Activated CD8-positive, alpha-beta memory T cell treated with anti-CD3 and anti-CD28 coated beads, Interleukin-2, amount 50 U/mL, for 1 hour (primary cell): ENCODE data around the gene STOX1.
"Not testable (repeated sequence)": the region's sequence is repeated elsewhere in the genome, so short reads cannot be mapped to it uniquely, and the experiment has no call there.

Experiments used
- DNase-seq: peaks from one replicate; pipeline ENCODE4 v3.0.0-alpha.2; 2020; ENCODE audit errors: extremely low read depth

Gene STOX1

DNA sequence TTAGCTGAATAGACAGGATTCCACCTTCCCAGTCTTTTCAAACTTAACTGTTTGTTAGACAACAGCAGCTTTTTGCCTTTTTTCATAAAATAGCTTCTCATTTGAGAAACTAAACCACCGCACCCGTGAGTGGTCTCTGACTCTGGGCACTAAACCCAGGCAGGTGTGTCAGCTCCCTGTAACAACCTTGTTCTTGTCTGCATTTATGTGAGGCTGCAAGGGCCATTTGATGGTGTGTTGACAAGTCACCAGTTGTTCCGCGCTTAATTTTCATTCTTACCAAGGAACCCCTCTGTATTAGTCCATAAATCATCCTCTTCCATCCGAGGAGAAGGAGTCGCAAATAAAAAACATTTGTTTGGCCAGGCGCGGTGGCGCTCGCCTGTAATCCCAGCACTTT lies 1.5 kb downstream of the STOX1 start:
- no peak for DNase-seq

DNA sequence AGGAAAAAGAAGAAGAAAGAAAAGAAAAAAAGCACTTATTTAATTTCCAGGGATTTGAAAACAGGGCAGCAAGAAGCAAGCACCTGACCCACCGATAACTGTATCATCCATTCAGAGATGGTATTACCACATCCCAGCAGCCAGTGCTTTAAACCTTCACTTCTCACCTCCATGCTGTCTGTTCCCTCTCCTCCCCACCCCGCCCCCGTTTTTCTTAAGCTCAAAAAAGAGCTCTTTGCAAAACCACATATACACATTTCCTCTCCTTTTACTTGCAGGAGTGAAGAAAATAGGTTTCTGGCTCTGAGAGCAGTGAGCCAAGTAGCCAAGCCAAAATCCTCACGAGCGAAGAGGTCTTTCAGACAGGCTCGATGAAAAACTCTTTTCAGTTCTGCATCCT lies 2.2 kb downstream of the STOX1 start:
- no peak for DNase-seq

DNA sequence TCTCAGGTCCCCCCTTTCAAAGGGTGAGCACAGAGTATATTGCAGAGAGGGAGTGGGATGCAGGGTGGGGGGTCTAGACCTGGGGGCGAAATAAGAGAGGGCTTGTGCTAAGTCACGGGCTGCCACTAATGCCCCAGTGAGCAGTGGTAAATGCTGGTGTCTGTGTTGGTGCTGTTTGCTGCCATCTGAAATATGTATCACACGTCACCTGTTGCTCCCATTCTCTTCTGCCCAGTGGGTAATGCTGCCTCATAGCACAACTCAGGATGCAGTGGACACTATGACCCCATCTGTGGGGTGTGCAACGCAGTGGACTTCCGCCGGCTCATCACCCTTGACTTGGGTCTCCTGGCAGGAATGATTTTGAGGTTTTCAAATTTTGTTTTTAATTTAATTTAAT lies 2.6 kb downstream of the STOX1 start:
- DNase-seq = no peak

DNA sequence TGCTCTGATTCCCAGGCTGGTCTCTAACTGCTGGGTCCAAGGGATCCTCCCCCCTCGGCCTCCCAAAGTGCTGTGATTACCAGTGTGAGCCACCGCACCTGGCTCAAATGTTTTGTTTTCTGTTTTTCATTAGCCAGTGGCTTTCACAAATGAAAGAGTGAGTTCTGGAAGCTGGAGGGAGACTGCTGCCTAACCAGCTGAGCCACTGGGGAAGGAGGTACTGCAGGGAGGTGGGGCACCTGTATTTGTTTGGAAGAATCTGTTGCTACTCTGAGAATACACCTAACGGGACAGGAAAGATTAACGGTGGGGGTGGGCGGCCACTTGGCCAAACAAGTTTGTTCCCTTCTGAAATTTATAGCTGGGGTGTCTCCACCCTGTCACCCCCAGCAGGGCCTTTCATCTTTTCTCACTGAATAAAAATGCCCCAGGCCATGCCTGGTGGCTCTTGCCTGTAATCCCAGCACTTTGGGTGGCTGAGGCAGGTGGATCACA lies 4.7 kb downstream of the STOX1 start:
- DNase-seq = no peak

DNA sequence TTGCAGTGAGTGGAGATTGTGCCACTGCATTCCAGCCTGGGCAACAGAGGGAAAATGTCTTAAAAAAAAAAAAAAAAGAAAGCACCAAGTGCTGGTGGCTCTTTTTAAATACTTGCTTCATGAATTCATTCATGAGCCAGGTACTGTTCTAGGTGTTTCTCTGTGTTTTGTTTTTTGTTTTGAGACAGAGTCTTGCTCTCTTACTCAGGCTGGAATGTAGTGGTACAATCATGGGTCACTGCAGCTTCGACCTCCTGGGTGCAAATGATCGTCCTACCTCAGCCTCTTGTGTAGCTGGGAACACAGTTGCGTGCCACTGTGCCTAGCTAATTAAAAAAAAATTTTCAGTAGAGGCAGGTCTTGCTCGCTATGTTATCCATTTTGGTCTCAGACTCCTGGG lies 5.3 kb downstream of the STOX1 start:
- no peak for DNase-seq

DNA sequence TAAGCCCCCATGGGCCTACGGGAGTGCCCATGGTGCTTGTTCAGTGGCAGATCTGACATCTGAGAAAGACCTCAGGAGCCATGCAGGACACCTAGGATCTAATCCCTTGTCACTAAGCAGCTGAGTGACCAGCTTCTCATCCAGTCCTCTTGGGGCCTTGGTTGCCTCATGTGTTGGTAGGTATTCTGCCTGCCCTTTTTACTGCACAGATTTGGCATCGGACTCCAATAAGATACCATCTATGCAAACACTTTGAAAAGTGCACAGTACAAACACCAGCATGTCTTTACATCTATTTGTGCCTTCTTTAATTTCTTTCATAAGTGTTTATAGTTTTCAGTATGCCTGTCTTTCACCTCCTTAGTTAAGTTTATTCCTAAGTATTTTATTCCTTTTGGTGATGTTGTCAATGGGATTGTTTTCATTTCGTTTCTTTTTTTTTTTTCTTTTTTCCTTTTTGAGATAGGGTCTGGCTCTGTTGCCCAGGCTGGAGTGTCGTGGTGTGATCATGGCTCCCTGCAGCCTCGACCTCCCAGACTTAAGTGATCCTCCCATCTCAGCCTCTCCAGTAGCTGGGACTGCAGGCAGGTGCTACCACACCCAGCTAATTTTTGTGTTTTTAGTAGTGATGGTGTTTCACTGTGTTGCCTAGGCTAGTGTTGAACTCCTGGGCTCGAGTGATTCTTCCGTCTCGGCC lies 10.4 kb downstream of the STOX1 start:
- no peak for DNase-seq

DNA sequence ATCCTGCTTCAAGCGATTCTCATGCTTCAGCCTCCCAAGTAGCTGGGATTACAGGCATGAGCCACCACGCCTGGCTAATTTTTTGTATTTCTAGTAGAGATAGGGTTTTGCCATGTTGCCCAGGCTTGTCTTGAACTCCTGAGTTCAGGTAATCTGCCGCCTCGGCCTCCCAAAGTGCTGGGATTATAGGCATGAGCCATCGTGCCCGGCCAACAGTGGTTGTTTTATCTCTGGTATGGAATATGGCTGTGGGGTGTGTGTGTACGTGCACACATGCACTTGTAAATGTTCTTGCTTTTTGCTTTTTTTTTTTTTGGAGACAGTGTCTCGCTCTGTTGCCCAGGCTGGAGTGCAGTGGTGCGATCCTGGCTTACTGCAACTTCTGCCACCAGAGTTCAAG lies 13.3 kb downstream of the STOX1 start:
- DNase-seq = not testable (repeated sequence)

DNA sequence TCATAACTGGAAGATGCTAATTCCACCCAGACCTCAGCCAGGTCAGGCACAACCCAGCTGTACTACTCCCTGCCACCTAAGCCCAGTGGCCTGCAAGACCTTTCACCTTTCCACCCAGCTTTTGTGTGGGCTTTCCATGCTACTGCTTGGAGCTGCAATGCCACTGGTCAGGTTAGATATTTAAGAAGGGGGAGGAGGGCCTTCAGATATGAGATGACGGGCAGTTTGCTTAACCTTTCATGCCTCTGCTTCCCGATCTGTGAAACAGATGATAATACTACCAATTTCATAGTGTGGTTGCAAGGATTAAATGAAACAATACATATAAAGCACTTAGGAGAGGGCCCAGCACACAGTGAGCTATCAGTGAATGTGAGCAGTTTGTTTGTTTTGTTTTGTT lies 20.9 kb downstream of the STOX1 start:
- DNase-seq = no peak

DNA sequence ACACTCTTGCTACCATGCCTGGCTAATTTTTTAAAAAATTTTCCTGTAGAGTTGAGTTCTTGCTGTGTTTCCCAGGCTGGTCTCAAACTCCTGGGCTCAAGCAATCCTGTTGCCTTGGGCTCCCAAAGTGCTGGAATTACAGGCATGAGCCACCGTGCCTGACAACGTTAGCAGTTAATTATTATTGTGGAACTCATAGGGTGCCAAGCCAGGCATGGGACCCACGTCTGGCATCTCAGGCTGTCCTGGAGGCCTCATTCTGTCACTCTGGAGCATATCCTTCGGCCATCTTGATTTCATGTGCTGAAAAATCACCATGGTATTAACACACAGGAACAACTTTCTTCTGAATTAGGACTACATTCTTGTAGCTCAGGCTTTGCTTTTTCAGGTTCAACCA lies 21.5 kb downstream of the STOX1 start:
- DNase-seq = no peak

DNA sequence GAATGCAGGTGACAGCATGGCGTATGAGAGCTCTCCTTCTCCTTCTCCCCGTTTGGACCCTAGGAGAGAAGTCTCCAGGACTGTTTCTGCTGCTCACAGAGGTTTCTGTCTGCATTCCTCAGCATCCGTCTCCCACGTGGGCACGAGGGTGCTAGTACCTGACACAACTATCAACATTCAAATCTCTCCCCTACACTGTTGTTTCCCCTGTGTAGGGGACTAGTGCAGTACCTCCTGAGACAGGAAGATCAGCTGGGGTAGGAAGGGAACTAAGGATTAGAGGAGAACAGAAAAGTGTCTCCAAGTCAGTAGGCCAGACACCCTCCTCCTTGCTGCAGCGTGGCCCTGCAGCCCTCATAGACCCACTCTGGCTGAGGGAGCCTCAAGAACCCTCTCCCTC lies 29.0 kb downstream of the STOX1 start:
- no peak for DNase-seq

DNA sequence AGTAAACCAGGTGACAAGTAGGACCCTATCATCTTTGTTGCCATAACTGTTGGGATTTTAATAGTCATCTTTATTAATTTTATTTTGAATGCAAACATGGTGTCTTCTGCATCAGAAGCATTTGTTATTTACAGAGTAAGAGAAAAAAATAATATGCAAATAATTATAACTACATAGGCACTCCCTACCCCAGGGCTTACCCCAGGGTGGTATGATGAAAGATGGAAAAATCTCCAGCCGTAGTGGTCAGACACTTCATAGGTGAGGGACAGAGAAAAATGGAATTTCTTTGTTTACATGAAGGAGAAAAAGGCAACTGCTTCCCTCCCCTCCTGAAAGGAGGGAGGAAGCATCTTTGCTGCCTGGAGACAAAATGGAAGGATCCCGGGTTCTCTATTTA lies 29.7 kb downstream of the STOX1 start:
- DNase-seq = no peak

DNA sequence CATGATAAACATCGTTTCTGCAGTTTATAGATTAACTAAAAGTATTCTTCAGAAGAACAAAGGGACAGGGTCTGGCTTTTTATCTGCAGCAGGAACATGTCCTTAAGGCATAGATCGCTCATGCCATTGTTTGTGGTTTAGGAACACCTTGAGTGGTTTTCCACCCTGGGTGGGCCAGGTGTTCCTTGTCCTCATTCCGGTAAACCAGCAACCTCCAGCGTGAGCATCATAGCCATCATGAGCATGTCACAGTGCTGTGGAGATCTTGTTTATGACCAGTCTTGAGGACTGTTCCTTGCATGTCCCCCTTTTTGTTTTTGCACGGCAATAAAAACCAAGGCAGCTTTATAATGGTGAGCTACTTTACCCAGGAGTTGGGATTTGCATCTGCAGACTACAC lies 33.9 kb downstream of the STOX1 start:
- no peak for DNase-seq

DNA sequence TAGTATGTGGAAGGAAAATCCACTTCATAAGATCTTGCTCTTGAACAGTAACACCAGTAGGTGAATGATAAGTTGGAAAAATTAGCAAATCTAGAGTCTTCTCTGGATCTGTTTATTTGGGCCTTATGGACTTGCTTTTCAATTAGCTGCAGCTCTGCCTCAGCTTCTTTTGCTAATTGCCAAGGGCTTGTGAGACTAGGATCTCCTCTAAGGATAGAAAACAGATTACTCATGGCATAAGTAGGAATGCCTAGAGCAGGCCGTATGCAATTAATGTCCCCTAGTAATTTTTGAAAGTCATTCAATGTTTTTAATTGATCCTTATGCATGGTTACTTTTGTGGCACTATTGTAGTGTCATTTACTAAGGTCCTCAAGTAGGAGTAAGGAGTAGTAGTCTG lies 37.3 kb downstream of the STOX1 start:
- no peak for DNase-seq

DNA sequence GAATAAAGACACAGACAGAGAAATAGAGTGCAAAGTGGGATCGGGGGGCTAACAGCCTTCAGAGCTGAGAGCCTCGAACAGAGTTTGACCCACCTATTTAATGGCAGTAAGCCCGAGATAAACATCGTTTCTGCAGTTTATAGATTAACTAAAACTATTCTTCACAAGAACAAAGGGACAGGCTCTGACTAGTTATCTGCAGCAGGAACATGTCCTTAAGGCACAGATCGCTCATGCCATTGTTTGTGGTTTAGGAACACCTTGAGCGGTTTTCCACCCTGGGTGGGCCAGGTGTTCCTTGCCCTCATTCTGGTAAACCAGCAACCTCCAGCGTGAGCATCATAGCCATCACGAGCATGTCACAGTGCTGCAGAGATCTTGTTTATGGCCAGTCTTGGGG lies 40.8 kb downstream of the STOX1 start:
- not testable (repeated sequence) for DNase-seq

DNA sequence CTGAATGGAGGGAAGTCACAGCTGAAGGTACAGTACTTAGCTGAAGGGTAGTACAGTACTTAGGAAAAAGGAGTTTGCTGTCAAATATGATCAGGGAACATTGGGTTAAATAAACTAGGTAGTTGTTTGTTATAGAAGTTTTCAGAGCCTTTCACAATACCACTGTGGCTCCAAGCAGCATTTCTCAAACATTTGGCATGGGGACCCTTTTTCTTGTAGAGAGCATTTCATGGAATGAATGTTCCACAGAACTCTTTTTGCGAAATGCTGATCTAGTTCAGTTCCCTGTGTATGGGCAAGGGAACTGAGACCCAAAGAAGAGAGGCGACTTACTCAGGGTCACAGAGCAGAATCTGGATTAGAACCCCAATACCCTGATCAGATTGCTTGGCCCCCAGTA lies 42.3 kb downstream of the STOX1 start:
- no peak for DNase-seq

DNA sequence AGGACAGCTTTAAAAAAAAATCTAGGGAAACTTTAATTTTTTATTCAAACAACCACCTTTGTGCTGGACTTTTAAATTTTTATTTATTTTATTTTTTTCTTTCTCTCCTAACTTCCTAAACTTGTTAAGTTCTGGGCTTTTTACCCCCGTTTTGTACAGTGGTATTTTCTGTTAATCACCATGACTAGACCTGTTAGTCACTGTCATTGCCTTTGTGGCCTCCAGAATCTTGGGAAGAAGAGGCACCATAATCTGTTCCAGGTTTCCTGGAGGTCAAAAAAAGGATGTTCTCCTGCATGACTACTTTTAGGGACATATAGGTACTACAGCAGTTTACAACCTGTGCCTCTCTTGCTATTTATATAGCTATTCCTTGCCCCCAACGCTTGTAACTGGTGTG lies 42.7 kb downstream of the STOX1 start:
- no peak for DNase-seq

DNA sequence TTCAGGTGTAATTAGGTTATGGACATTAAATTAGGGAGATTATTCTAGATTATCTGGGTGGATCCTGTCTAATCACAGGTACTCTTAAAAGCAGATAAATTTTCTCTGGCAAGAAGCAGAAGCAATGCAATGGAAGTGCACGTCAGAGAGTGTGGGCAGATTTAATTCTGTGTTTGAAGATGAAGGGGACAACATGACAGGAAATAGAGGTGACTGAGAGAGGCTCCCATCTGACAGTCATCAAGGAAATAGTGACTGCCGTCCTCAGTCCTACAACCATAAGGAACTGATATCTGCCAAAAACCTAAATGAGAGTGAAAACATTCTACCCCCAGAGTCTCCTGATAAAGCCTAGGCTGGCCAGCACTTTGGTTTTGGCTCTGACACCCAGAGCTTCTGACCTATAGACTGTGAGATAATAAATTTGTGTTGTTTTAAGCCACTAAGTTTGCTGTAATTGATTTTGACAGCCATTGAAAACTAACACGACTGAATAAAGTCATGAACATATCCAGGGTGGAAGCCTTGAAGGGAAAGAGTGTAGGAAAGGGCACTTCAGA lies 43.3 kb downstream of the STOX1 start:
- no peak for DNase-seq

DNA sequence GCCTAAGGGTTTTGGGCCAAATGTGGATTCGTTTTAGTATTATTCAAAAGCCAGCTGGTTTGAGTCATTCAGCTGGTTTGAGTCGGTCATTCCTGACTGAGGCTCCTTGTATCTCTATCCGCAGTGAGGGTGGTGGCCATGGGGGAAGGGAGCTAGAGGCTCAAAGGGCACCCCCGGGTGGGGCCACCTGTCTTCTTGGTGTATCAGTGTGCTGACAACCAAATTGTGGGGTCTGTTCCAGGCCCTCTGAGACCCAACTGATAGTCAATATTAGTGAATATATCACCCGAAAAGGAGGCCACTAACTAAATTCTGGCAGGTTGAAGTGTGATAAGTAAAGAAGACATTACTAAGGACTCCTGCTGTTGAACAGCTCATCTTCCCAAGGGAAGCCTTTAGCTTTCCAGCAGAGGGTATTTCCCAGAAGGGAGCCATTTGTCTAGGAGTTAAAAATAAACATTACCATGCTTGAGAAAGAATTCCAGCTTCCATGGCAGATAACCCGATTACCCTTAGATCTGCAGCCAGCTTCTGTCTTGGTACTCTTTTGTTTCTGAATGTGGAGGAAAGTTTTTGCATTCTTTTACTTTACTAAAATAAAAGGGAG lies 43.9 kb downstream of the STOX1 start:
- DNase-seq = no peak

DNA sequence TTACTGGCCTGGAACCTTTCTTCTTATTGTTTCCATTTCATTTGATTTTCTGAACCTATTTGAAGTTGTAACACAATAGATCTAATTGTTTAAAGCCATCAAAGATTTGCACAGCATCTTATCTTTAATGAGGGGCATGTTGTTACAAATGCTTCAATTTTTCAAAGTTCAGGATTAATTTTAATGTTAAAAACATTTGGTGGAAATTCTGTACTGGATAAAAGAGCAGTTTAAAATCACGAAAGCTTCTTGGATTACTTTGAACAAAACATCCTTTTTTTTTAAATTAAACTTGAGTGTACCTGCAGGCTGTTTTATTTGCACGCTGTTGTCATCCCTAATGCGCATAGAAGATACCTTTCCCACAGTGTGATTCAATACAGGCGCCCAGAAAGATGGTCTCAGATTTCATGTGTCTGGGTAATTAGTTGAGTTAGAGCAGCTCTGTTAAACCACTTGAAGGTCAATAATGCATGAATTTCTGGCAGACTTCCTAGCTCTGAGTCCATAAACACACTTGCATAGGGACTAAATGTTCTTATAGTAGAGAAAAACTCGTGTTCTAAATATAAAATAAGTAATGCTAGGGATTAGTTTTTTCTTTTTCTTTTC lies 44.5 kb downstream of the STOX1 start:
- no peak for DNase-seq

DNA sequence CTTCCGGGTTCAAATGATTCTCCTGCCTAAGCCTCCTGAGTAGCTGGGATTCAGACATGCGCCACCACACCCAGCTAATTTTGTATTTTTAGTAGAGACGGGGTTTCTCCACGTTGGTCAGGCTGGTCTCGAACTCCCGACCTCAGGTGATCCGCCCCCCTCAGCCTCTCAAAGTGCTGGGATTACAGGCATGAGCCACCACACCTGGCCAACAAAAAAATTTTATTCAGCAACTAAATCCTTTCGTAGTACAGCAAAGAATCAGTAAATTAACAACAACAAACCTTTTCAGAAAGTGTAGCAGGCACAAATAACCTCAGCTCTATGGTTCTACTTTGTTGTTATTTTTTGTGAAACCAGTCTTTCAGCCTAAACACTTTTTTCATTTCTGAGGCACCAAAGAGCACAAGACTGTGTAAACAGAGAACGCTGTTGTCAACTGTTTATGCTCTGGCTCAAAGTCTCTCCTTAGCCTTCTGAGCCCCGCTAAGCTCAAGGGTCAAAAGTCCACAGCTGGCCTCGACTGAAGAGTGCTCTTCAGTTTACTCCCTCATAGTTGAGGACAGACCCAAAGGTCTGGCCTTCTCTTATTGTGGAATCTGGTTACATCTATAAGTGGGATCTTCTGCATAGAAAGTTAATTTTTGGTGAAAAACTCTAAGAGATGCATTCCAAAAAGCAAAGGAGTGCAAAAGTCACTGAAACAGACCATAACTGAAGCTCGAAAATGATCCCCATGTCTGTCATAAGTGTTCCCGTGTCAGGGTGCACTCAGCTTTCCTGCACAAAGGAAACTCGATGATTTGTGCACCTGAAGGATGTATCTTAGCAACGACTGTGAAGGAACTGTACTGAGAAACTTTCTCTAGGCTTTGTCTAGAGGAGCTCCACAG lies 49.2 kb downstream of the STOX1 start:
- DNase-seq = no peak

DNA sequence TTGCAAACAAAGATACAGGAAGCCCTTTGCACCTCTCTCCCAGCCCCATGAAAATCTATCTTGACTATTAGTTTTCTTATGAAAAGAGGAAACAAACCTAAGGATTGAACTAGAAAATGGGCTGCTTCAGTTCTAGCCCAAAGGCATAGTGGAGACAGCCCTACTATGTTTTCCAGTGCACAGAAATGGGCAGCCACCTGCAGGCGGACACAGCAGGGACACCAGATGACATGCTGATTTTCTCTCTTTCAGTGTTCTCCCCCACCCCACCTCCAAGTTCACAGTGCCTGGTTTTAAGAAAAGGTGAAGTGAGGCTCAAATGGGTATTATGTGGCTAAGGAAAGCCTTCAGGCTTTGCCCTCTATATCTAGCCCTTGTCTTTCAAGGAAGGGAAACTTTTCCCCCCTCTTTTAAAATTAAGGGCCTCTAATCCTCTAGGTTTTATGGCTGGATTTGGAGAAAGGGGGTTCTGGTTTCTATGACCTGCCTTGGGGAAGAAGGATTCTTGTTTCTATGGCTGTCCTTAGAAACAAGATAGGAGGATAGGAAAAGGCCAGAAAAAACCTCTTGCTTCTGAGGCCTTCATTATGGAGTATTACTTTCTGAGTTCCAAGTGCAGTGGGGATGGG lies 50.3 kb downstream of the STOX1 start:
- DNase-seq = no peak

DNA sequence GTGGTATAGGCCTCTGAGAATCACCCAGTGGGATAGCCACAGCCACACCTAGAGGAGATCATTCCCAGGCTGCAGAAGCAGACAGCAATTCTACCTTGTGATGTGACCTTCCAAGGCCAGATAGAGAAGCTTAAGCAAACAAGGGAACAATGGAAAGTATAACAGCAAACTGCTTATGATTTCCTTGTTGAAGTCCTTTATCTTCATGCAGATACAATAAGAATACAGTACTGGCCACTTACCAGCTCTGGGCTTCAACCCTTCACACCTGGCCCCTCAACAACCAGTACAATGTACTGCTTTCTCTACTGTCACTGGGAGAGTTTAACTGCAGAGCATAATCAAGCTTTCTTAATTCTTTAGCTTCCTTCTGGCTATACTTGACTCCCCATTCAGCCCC lies 51.2 kb downstream of the STOX1 start:
- DNase-seq = no peak
